HG02840 (cell line): Measurements from ENCODE around the gene TSSK1B.
"Not testable (repeated sequence)": the region's sequence is repeated elsewhere in the genome, so short reads cannot be mapped to it uniquely, and the experiment has no call there.

ENCODE experiments used
- ATAC-seq: cut with Tn5 transposase; IDR thresholded peaks from one replicate; pipeline ENCODE4 v1.9.1; 2021; ENCODE audit warnings: mild to moderate bottlenecking, moderate library complexity, moderate number of reproducible peaks; ENCODE audit not compliant: unreplicated experiment, low FRiP score

The TSSK1B gene

GRCh38 chr5:113404269-113404668, 30.5 kb downstream of the TSSK1B start:
- no peak for ATAC-seq

DNA sequence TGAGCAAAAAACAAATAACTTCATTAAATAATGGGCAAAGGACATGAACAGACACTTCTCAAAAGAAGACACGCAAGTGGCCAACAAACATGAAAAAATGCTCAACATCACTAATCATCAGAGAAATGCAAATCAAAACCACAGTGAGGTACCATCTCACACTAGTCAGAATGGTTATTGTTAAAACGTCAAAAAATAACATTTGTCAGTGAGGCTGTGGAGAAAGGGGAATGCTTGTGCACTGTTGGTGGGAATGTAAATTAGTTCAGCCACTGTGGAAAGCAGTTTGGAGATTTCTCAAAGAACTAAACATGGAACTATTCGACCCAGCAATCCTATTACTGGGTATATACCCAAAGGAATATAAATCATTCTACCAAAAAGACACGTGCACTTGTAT, 36.8 kb downstream of the TSSK1B start:
- ATAC-seq: not testable (repeated sequence)

DNA sequence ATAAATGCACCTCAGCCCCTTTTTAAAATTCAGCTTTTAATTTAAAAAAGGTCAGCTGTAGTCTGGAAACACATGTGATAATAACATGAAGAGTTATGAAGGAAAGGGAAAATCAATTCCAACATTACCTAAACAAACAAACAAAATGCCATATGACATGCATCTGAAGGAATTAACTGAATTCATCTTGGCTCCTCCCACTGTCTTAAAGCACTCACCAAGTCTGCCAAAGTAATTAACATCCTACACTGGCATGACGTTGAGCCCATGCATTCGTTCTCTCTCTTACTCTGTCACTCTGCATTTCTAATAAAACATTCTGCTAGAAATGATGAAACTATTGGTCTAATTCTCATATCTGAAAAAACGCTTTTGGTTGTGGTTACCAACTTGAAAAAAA, 37.7 kb downstream of the TSSK1B start:
- ATAC-seq: no peak

- ATAC-seq: no peak
These were observed 40.1 kb downstream of the TSSK1B start for GRCh38 chr5:113394658-113395057.

GRCh38 chr5:113390224-113390623, 44.6 kb downstream of the TSSK1B start:
- ATAC-seq: no peak

DNA sequence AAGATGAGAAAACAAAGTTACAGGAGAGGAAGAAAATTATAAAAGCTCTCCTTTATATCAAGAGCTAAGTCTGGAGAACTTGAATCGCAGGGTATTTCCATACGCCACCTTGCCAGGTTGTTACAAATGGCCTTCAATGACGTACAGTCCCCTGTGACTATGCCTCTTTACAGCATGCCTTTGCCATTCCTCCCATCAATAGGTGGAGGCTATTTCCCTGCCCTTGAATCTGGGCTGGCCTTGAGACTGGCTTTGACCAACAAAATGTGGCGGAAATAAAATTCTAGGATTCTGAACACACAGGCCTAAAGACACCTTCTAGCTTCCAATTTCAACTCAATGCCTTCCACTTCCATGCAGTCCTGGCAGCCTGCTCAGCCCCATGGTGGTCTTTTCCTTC, 45.7 kb downstream of the TSSK1B start:
- no peak for ATAC-seq

DNA sequence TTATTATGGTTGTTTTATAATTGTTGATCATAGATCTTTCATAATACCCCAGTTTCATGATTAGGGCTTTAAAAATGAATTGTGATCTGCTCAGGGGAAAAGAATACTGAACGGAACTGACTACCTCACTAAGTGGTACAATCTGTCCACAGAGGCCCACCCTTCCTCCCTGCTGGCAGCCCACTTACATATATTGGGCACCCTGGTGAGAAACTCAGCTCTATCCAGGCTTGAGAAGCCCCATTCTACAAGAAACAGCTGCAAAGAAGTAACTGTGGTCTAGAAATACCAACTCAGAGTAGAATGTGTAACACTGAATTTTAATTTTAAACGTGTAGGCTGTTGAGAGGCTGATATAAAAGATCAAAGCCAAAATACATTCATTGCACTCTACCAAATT, 46.9 kb downstream of the TSSK1B start:
- ATAC-seq: no peak

- ATAC-seq: no peak
These were observed 50.0 kb downstream of the TSSK1B start for GRCh38 chr5:113384782-113385285.

GRCh38 chr5:113382731-113383130, 52.1 kb downstream of the TSSK1B start:
- no peak for ATAC-seq
